Esophagus squamous epithelium (tissue), 5 donors: Measurements from ENCODE around the gene ATP7A. TPM values are rescaled to one million over a fixed set of nuclear protein-coding genes. Genes with fewer than 3 reads are reported as not detected.

Source experiments
- DNase-seq: peaks from one replicate; lab custom pipeline; 2025; lab: John Stamatoyannopoulos, UW
- H3K27ac ChIP-seq, 4 donors: fragments of 200-600 bp; sonication (generic); one replicate each; pipeline ENCODE4 v1.5.1; 2016 to 2019; ENCODE audit warnings: mild to moderate bottlenecking in 1 of 4
- H3K27me3 ChIP-seq, 4 donors: fragments of 200-600 bp; sonication (generic); 1 replicate in 3 of 4; 2 replicates in 1 of 4; pipeline versions ENCODE4 v1.5.1 to v1.6.0; 2017 to 2021; ENCODE audit warnings: antibody characterized with exemption in 1 of 4
- H3K36me3 ChIP-seq, 3 donors: fragments of 200-600 bp; sonication (generic); one replicate each; pipeline ENCODE4 v1.5.1; 2016 to 2019
- H3K4me1 ChIP-seq, 3 donors: fragments of 200-600 bp; sonication (generic); one replicate each; pipeline ENCODE4 v1.5.1; 2017 to 2019
- H3K4me3 ChIP-seq, 4 donors: fragments of 200-600 bp; sonication (generic); 1 replicate in 3 of 4; 2 replicates in 1 of 4; pipeline ENCODE4 v1.5.1; 2016 to 2019; ENCODE audit warnings: mild to moderate bottlenecking in 2 of 4, moderate library complexity in 1 of 4
- H3K9me3 ChIP-seq, 3 donors: fragments of 200-600 bp; sonication (generic); one replicate each; pipeline ENCODE4 v1.5.1; 2016 to 2019
- CTCF ChIP-seq, 6 experiments: fragments of 450-650 bp in 4 of 6; fragments of 200-600 bp in 2 of 6; sonication (generic) in 2 of 6; IDR thresholded peaks; one replicate each; pipeline ENCODE4 v1.5.1; 2016 to 2019; ENCODE audit warnings: antibody characterized with exemption in 6 of 6, mild to moderate bottlenecking in 4 of 6, moderate library complexity in 4 of 6
- POLR2A ChIP-seq, 4 donors: fragments of 450-650 bp; IDR thresholded peaks; one replicate each; pipeline ENCODE4 v1.6.1; 2017; ENCODE audit warnings: antibody characterized with exemption in 4 of 4, mild to moderate bottlenecking in 4 of 4, moderate library complexity in 3 of 4
- WGBS, 2 donors: methylation state at CpG; one replicate each; pipeline ENCODE4 v1.1.5; 2018; 5-methylcytosine and 5-hydroxymethylcytosine counted together
- intact Hi-C: fragments of 100-400 bp; cut with DNase I; formaldehyde crosslinking; loops from one replicate; pipeline ENCODE4 v1.15.0; 2022
- total RNA-seq, 4 donors: library from RNA; depleted of rRNA; stranded (reverse); fragments of >200 nt; gene quantifications; one replicate each; pipeline ENCODE4 v1.1.0, GENCODE V29; 2016
- donor health status: DM: yes; HTN: yes; CAD: no.

The ATP7A gene
- total RNA-seq, 4 donors from 2014 or later = 9.4 to 14.7 (median 11.1) TPM

- H3K36me3 ChIP-seq = no peaks in the 10 kb centered on the region
- H3K4me1 ChIP-seq = peaks cover 0 to 21% (median 0%) of the 10 kb centered on the region in 3 donors
- H3K27me3 ChIP-seq = no peaks in the 10 kb centered on the region
- peak overlapping the region in 1 of 4 donors; percentile 4 for H3K4me3 ChIP-seq
- no peaks in the 10 kb centered on the region for H3K9me3 ChIP-seq
- WGBS, 2 donors = 61% methylated on average over 7 of the region's 7 CpGs; no CpG with 5 or more reads in 1 of the 2 donors
- DNase-seq = no peak
- peak overlapping the region in 2 of 4 donors; percentile 17 to 30 for H3K27ac ChIP-seq
- TF ChIP-seq CTCF (IDR thresholded peaks at IDR 0.05) = peak; percentile 34 to 64 (median 50)
- TF ChIP-seq POLR2A (IDR thresholded peaks at IDR 0.05) = no peak
- intact Hi-C loops = loop anchor here (10.0 kb wide), 1 partner anchor 120 kb away; no protein-coding TSS in a partner anchor
These were observed 114.0 kb downstream of the ATP7A start for GRCh38 chrX:78024349-78025059.

- no peak overlapping the region for H3K4me3 ChIP-seq
- H3K27me3 ChIP-seq = no peaks in the 10 kb centered on the region
- no peak overlapping the region for H3K27ac ChIP-seq
- WGBS, 2 donors = 87 to 93% methylated on average over 3 of the region's 3 CpGs
- peaks cover 0 to 5% (median 0%) of the 10 kb centered on the region in 3 donors for H3K4me1 ChIP-seq
- no peaks in the 10 kb centered on the region for H3K9me3 ChIP-seq
- TF ChIP-seq POLR2A (IDR thresholded peaks at IDR 0.05) (no peak), CTCF (IDR thresholded peaks at IDR 0.05) (no peak)
- no peak for DNase-seq
- intact Hi-C loops = loop anchor here (10.0 kb wide), 1 partner anchor 123 kb away; no protein-coding TSS in a partner anchor
- peaks cover 0 to 3% (median 0%) of the 10 kb centered on the region in 3 donors for H3K36me3 ChIP-seq
These were observed 117.3 kb downstream of the ATP7A start for GRCh38 chrX:78027798-78028197.

- intact Hi-C loops = loop anchor here (10.0 kb wide), 1 partner anchor 125 kb away; no protein-coding TSS in a partner anchor
- no peak overlapping the region for H3K4me3 ChIP-seq
- H3K27ac ChIP-seq = no peak overlapping the region
- no peaks in the 10 kb centered on the region for H3K9me3 ChIP-seq
- peaks cover 0 to 5% (median 0%) of the 10 kb centered on the region in 3 donors for H3K36me3 ChIP-seq
- WGBS, 2 donors = 18 to 44% methylated on average over 2 of the region's 2 CpGs
- no peaks in the 10 kb centered on the region for H3K27me3 ChIP-seq
- no peak for DNase-seq
- TF ChIP-seq POLR2A (IDR thresholded peaks at IDR 0.05) (no peak), CTCF (IDR thresholded peaks at IDR 0.05) (peak in 4 of 6 experiments; percentile 32 to 64 (median 37))
- H3K4me1 ChIP-seq = peaks cover 0 to under 1% (median 0%) of the 10 kb centered on the region in 3 donors
These were observed 119.2 kb downstream of the ATP7A start for GRCh38 chrX:78029663-78030062.

GRCh38 chrX:78035061-78035460, 124.6 kb downstream of the ATP7A start:
- Histone ChIP-seq H3K4me1 (no peaks in the 10 kb centered on the region), H3K9me3 (no peaks in the 10 kb centered on the region), H3K36me3 (peaks cover 0 to 30% (median 0%) of the 10 kb centered on the region in 3 donors), H3K4me3 (no peak overlapping the region), H3K27ac (no peak overlapping the region), H3K27me3 (no peaks in the 10 kb centered on the region)
- TF ChIP-seq CTCF (IDR thresholded peaks at IDR 0.05) (no peak), POLR2A (IDR thresholded peaks at IDR 0.05) (no peak)
- intact Hi-C loops = no loop called here
- 66 to 91% methylated on average over 6 of the region's 6 CpGs for WGBS, 2 donors
- no peak for DNase-seq

- no peak for DNase-seq
- 78 to 98% methylated on average over 3 of the region's 3 CpGs for WGBS, 2 donors
- intact Hi-C loops = no loop called here
- Histone ChIP-seq H3K4me3 (no peak overlapping the region), H3K9me3 (no peaks in the 10 kb centered on the region), H3K36me3 (peaks cover 0 to 43% (median 0%) of the 10 kb centered on the region in 3 donors), H3K4me1 (no peaks in the 10 kb centered on the region), H3K27me3 (no peaks in the 10 kb centered on the region), H3K27ac (no peak overlapping the region)
- TF ChIP-seq CTCF (IDR thresholded peaks at IDR 0.05) = no peak
- no peak for TF ChIP-seq POLR2A (IDR thresholded peaks at IDR 0.05)
These were observed 127.4 kb downstream of the ATP7A start for GRCh38 chrX:78037881-78038280.
